ENCODE measurements around the gene FAM234A.
"Not testable (repeated sequence)": the region's sequence is repeated elsewhere in the genome, so short reads cannot be mapped to it uniquely, and the experiment has no call there.

FAM234A gene

GRCh38 chr16:265002-265529 lies 30.4 kb downstream of the FAM234A start:
- no peak for DNase-seq (ENCODE audit: low read depth)
- TF ChIP-seq CTCF (conservative IDR thresholded peaks at IDR 0.05; ENCODE audit: low read depth, low read length): no peak

GRCh38 chr16:265711-266110 lies 31.1 kb downstream of the FAM234A start:
- DNase-seq (ENCODE audit: low read depth): no peak
- TF ChIP-seq CTCF (conservative IDR thresholded peaks at IDR 0.05; ENCODE audit: low read depth, low read length): no peak
- no peak overlapping the region for H3K4me3 ChIP-seq (ENCODE audit: low read length)

More at GRCh38 chr16:265002-265529, 30.4 kb downstream of the FAM234A start:
- H3K4me3 ChIP-seq (ENCODE audit: low read length): no peak overlapping the region

GRCh38 chr16:266258-267164 lies 31.9 kb downstream of the FAM234A start:
- H3K4me3 ChIP-seq (ENCODE audit: low read length): no peak overlapping the region
- DNase-seq (ENCODE audit: low read depth): no peak
- no peak for TF ChIP-seq CTCF (conservative IDR thresholded peaks at IDR 0.05; ENCODE audit: low read depth, low read length)

- DNase-seq (ENCODE audit: low read depth): not testable (repeated sequence)
Measured at GRCh38 chr16:267562-267961, 32.9 kb downstream of the FAM234A start.

GRCh38 chr16:268141-269053 lies 33.8 kb downstream of the FAM234A start:
- DNase-seq (ENCODE audit: low read depth): no peak
- H3K4me3 ChIP-seq (ENCODE audit: low read length): no peak overlapping the region
- TF ChIP-seq CTCF (conservative IDR thresholded peaks at IDR 0.05; ENCODE audit: low read depth, low read length): no peak

More at GRCh38 chr16:267562-267961, 32.9 kb downstream of the FAM234A start:
- H3K4me3 ChIP-seq (ENCODE audit: low read length): not testable (repeated sequence)

- no peak for DNase-seq (ENCODE audit: low read depth)
- no peak for TF ChIP-seq CTCF (conservative IDR thresholded peaks at IDR 0.05; ENCODE audit: low read depth, low read length)
- no peak overlapping the region for H3K4me3 ChIP-seq (ENCODE audit: low read length)
Measured at GRCh38 chr16:269061-269796, 34.6 kb downstream of the FAM234A start.

Data from retinal pigment epithelial cell (primary cell).